IMR-90 (cell line): Measurements from ENCODE around the gene OGDHL. TPM values are rescaled to one million over a fixed set of nuclear protein-coding genes. Genes with fewer than 3 reads are reported as not detected.

Source experiments
- ATAC-seq: fragments of 200-7000 bp; cut with Tn5 transposase; 2 replicates; pipeline ENCODE4 v1.9.1; 2020; ENCODE audit warnings: low read depth, mild to moderate bottlenecking, moderate library complexity
- BruUV-seq: library from RNA; stranded (reverse); fragments of 400-500 nt; replicated peaks from 2 replicates; lab custom pipeline; 2021; lab: Mats Ljungman, UMichigan
- CTCF ChIA-PET: fragments of 300-600 bp; formaldehyde crosslinking; extraction: SDS; loops from one replicate; lab custom pipeline; 2021; ENCODE audit warnings: antibody characterized with exemption; lab: Yijun Ruan, JAX
- POLR2A ChIA-PET: fragments of 300-600 bp; sonication (Branson Sonifier 250); formaldehyde crosslinking; loops from one replicate; lab custom pipeline; 2022; ENCODE audit warnings: antibody characterized with exemption; ENCODE audit not compliant: unreplicated experiment; lab: Charles Lee
- DNase-seq: peaks from one replicate; pipeline ENCODE4 v3.0.0; 2013
- H2AFZ ChIP-seq: replicated peaks from 2 replicates; pipeline ENCODE3; 2013; ENCODE audit warnings: low read length, mild to moderate bottlenecking; ENCODE audit not compliant: poor library complexity
- H2AK5ac ChIP-seq: 2 replicates; pipeline ENCODE4 v1.6.1; 2013; ENCODE audit warnings: low read depth, low read length, inconsistent platforms
- H2AK9ac ChIP-seq: replicated peaks from 2 replicates; pipeline ENCODE3; 2013; ENCODE audit warnings: mild to moderate bottlenecking, low read depth, low read length, moderate library complexity; ENCODE audit not compliant: poor library complexity
- H2BK120ac ChIP-seq: 2 replicates; pipeline ENCODE4 v1.6.1; 2013; ENCODE audit warnings: low read depth, low read length, inconsistent platforms
- H2BK15ac ChIP-seq: 3 replicates; pipeline ENCODE4 v1.6.1; 2013; ENCODE audit warnings: low read depth, low read length, inconsistent platforms
- H2BK20ac ChIP-seq: 2 replicates; pipeline ENCODE4 v1.6.1; 2013; ENCODE audit warnings: low read depth, mild to moderate bottlenecking, inconsistent platforms, low read length, moderate library complexity
- H2BK5ac ChIP-seq: 2 replicates; pipeline ENCODE4 v1.6.1; 2013; ENCODE audit warnings: mild to moderate bottlenecking, low read depth, low read length, inconsistent platforms; ENCODE audit not compliant: poor library complexity, severe bottlenecking
- H3K14ac ChIP-seq: replicated peaks from 2 replicates; pipeline ENCODE4 v1.6.1; 2013; ENCODE audit warnings: low read depth, low read length, inconsistent platforms
- H3K18ac ChIP-seq: 2 replicates; pipeline ENCODE4 v1.6.1; 2013; ENCODE audit warnings: low read depth, low read length, control low read depth
- H3K23ac ChIP-seq: 2 replicates; pipeline ENCODE4 v1.6.1; 2013; ENCODE audit warnings: low read depth, low read length, inconsistent platforms
- H3K27ac ChIP-seq: 2 replicates; pipeline ENCODE4 v1.5.1; 2013; ENCODE audit warnings: mild to moderate bottlenecking, control low read depth, low read length; ENCODE audit not compliant: insufficient read depth
- H3K27me3 ChIP-seq: 2 replicates; pipeline ENCODE4 v1.6.1; 2013; ENCODE audit warnings: low read length; ENCODE audit not compliant: control insufficient read depth, insufficient read depth
- H3K36me3 ChIP-seq: 2 replicates; pipeline ENCODE4 v1.6.1; 2013; ENCODE audit warnings: low read length, mixed read lengths; ENCODE audit not compliant: control insufficient read depth, insufficient read depth
- H3K4ac ChIP-seq: 2 replicates; pipeline ENCODE4 v1.6.1; 2013; ENCODE audit warnings: low read depth, low read length, inconsistent platforms
- H3K4me1 ChIP-seq: 2 replicates; pipeline ENCODE4 v1.6.1; 2013; ENCODE audit warnings: low read length, mixed read lengths; ENCODE audit not compliant: control insufficient read depth, insufficient read depth
- H3K4me2 ChIP-seq: 2 replicates; pipeline ENCODE4 v1.6.1; 2013; ENCODE audit warnings: low read depth, mild to moderate bottlenecking, control low read depth, low read length, moderate library complexity
- H3K4me3 ChIP-seq: 2 replicates; pipeline ENCODE4 v1.5.1; 2013; ENCODE audit warnings: low read depth, mild to moderate bottlenecking, control low read depth, low read length, moderate library complexity; ENCODE audit not compliant: insufficient read depth
- H3K56ac ChIP-seq: 2 replicates; pipeline ENCODE4 v1.6.1; 2013; ENCODE audit warnings: low read length, inconsistent platforms; ENCODE audit not compliant: insufficient read depth; ENCODE audit errors: extremely low read depth
- H3K79me1 ChIP-seq, 2 experiments: 2 replicates each; pipeline ENCODE4 v1.6.1; 2013; ENCODE audit warnings: low read length in 2 of 2, inconsistent platforms in 1 of 2, low read depth in 1 of 2
- H3K9ac ChIP-seq: 2 replicates; pipeline ENCODE4 v1.6.1; 2013; ENCODE audit warnings: low read depth, low read length, control low read depth
- H3K9me1 ChIP-seq: 2 replicates; pipeline ENCODE4 v1.6.1; 2013; ENCODE audit warnings: low read length, inconsistent platforms; ENCODE audit not compliant: insufficient read depth
- H3K9me3 ChIP-seq: 2 replicates; pipeline ENCODE4 v1.6.1; 2013; ENCODE audit warnings: low read length; ENCODE audit not compliant: control insufficient read depth, insufficient read depth
- H4K20me1 ChIP-seq: 2 replicates; pipeline ENCODE4 v1.6.1; 2013; ENCODE audit warnings: low read length, inconsistent platforms; ENCODE audit not compliant: insufficient read depth
- H4K5ac ChIP-seq: 2 replicates; pipeline ENCODE4 v1.6.1; 2013; ENCODE audit warnings: mild to moderate bottlenecking, low read depth, low read length, control low read depth
- H4K8ac ChIP-seq, 2 experiments: 2 replicates each; pipeline ENCODE4 v1.6.1; 2013; ENCODE audit warnings: low read depth in 2 of 2, low read length in 2 of 2, control low read depth in 1 of 2, inconsistent platforms in 1 of 2
- H4K91ac ChIP-seq: 2 replicates; pipeline ENCODE4 v1.6.1; 2013; ENCODE audit warnings: low read depth, low read length, inconsistent platforms; ENCODE audit not compliant: insufficient read depth
- BHLHE40 ChIP-seq: fragments of 150-350 bp; IDR thresholded peaks from 2 replicates; pipeline ENCODE4 v1.6.1; 2016; ENCODE audit warnings: mild to moderate bottlenecking, low read depth, low read length
- CEBPB ChIP-seq: IDR thresholded peaks from 2 replicates; pipeline ENCODE4 v1.6.1; 2012; ENCODE audit warnings: low read depth, low read length, improper control_type of control experiment
- CHD1 ChIP-seq: IDR thresholded peaks from 2 replicates; pipeline ENCODE4 v1.6.1; 2012; ENCODE audit warnings: low read depth, low read length, improper control_type of control experiment
- CTCF ChIP-seq: conservative IDR thresholded peaks from 2 replicates; pipeline ENCODE4 v1.5.1; 2012; ENCODE audit warnings: mild to moderate bottlenecking, low read depth, low read length, improper control_type of control experiment
- MAZ ChIP-seq: IDR thresholded peaks from 2 replicates; pipeline ENCODE4 v1.6.1; 2012; ENCODE audit warnings: low read depth, mild to moderate bottlenecking, low read length, improper control_type of control experiment, moderate library complexity, borderline replicate concordance
- POLR2A ChIP-seq: IDR thresholded peaks from 2 replicates; pipeline ENCODE4 v1.6.1; 2012; ENCODE audit warnings: mild to moderate bottlenecking, low read depth, low read length
- SMC3 ChIP-seq: fragments of 150-350 bp; IDR thresholded peaks from 2 replicates; pipeline ENCODE4 v1.6.1; 2016; ENCODE audit warnings: low read depth, mild to moderate bottlenecking, antibody characterized with exemption, low read length, moderate library complexity
- WGBS, 2 experiments: methylation state at CpG; one replicate each; pipeline versions ENCODE4 v1.1.5 to v1.1.7; 2013; ENCODE audit warnings: missing lambda C conversion rate in 2 of 2; ENCODE audit not compliant: insufficient read length in 1 of 2; ENCODE audit errors: extremely low coverage in 2 of 2; 5-methylcytosine and 5-hydroxymethylcytosine counted together
- dilution Hi-C: fragments of 300-500 bp; cut with HindIII; formaldehyde crosslinking; loops from one replicate; pipeline ENCODE4 v1.14.3; 2018; ENCODE audit warnings: low sequenced_read_pairs; ENCODE audit not compliant: unreplicated experiment
- in situ Hi-C: fragments of 300-500 bp; cut with MboI; formaldehyde crosslinking; loops from 3 replicates; pipeline ENCODE4 v1.14.3; 2019; ENCODE audit warnings: low sequenced_read_pairs, inconsistent platforms, mixed read lengths
- intact Hi-C: fragments of 100-400 bp; cut with micrococcal nuclease; formaldehyde crosslinking; loops from 2 replicates; pipeline ENCODE4 v1.10.0; 2022
- polyA plus RNA-seq, 3 experiments: library from polyadenylated mRNA; depleted of rRNA; stranded (reverse); fragments of >200 nt; gene quantifications; 2 replicates each; pipeline ENCODE4 v1.2.3, GENCODE V29; 2012; ENCODE audit warnings: low replicate concordance in 1 of 3
- total RNA-seq: library from RNA; depleted of rRNA; stranded (reverse); fragments of >200 nt; gene quantifications from 2 replicates; pipeline ENCODE4 v1.2.3, GENCODE V29; 2012
- TF ChIP-seq, protein P1 (sequence below): fragments of 150-350 bp; IDR thresholded peaks from 2 replicates; pipeline ENCODE4 v1.6.1; 2017; ENCODE audit warnings: mild to moderate bottlenecking, antibody characterized with exemption, low read length, low read depth

The OGDHL gene
- total and polyA plus RNA-seq, 2 of the 4 experiments (the other 2 are of a cell fraction), result 0.18 to 0.27 TPM

GRCh38 chr10:49696311-49696710 lies 65.8 kb downstream of the OGDHL start:
- no peak overlapping the region for H2AFZ ChIP-seq
- no peak overlapping the region for H2AK5ac ChIP-seq
- no peak overlapping the region for H3K27ac ChIP-seq
- WGBS, 2 experiments, result 53% methylated on average over 3 of the region's 7 CpGs; no CpG with 5 or more reads in 1 of the 2 experiments
- no peak overlapping the region for H2BK15ac ChIP-seq
- H3K9me1 ChIP-seq, result no peaks in the 10 kb centered on the region
- H3K18ac ChIP-seq, result no peak overlapping the region
- no peak overlapping the region for H3K14ac ChIP-seq
- H3K9ac ChIP-seq, result no peak overlapping the region
- ATAC-seq (no peak), DNase-seq (no peak)
- H3K4me3 ChIP-seq, result no peak overlapping the region
- CTCF ChIA-PET, result no interaction called here
- no peaks in the 10 kb centered on the region for H3K9me3 ChIP-seq
- no peak overlapping the region for H2BK5ac ChIP-seq
- no peaks in the 10 kb centered on the region for H4K20me1 ChIP-seq
- H3K4me2 ChIP-seq, result no peak overlapping the region
- dilution Hi-C loops, result no loop called here
- H3K56ac ChIP-seq, result no peak overlapping the region
- H3K79me1 ChIP-seq, result no peaks in the 10 kb centered on the region
- no peaks in the 10 kb centered on the region for H3K36me3 ChIP-seq
- no peak overlapping the region for H4K91ac ChIP-seq
- H3K27me3 ChIP-seq, result peaks cover 11% of the 10 kb centered on the region
- intact Hi-C loops, result no loop called here
- no peaks in the 10 kb centered on the region for H3K4me1 ChIP-seq
- H2BK120ac ChIP-seq, result no peak overlapping the region
- POLR2A ChIA-PET, result no interaction called here
- no TSS peak for BruUV-seq
- no peak overlapping the region for H3K23ac ChIP-seq
- no peak overlapping the region for H4K8ac ChIP-seq
- no peak overlapping the region for H2AK9ac ChIP-seq
- in situ Hi-C loops, result no loop called here
- TF ChIP-seq CHD1 (no peak), CEBPB (no peak), POLR2A (no peak), BHLHE40 (no peak), CTCF (no peak), MAZ (no peak), SMC3 (no peak)
- TF ChIP-seq, protein P1, sequence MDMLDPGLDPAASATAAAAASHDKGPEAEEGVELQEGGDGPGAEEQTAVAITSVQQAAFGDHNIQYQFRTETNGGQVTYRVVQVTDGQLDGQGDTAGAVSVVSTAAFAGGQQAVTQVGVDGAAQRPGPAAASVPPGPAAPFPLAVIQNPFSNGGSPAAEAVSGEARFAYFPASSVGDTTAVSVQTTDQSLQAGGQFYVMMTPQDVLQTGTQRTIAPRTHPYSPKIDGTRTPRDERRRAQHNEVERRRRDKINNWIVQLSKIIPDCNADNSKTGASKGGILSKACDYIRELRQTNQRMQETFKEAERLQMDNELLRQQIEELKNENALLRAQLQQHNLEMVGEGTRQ, result no peak
- H2BK20ac ChIP-seq, result no peak overlapping the region
- no peak overlapping the region for H4K5ac ChIP-seq
- H3K4ac ChIP-seq, result no peak overlapping the region
